ENCODE data around the gene SLC16A3. TPM values are rescaled to one million over a fixed set of nuclear protein-coding genes. Genes with fewer than 3 reads are reported as not detected.

The SLC16A3 gene
- total RNA-seq, 1 experiment from 2014 or later, result 28.7 TPM

- ATAC-seq, result no peak
- Mint-ChIP-seq H3K4me3 (no peak overlapping the region), H3K27me3 (ENCODE audit: low read depth) (peaks cover 3% of the 10 kb centered on the region; the same call in 1 of the 2 replicates), H3K36me3 (no peaks in the 10 kb centered on the region), H3K27ac (no peak overlapping the region), H3K9me3 (no peaks in the 10 kb centered on the region), H3K4me1 (peaks cover 10% of the 10 kb centered on the region)
- DNase-seq (ENCODE audit: low spot score), result no peak
- TF ChIP-seq GRHL2 (CRISPR knock-in tag; IDR thresholded peaks at IDR 0.05; ENCODE audit: insufficient replicate concordance, severe bottlenecking), result no peak
- no peak for TF ChIP-seq E2F5 (CRISPR knock-in tag; IDR thresholded peaks at IDR 0.05)
- TF ChIP-seq, protein P1, sequence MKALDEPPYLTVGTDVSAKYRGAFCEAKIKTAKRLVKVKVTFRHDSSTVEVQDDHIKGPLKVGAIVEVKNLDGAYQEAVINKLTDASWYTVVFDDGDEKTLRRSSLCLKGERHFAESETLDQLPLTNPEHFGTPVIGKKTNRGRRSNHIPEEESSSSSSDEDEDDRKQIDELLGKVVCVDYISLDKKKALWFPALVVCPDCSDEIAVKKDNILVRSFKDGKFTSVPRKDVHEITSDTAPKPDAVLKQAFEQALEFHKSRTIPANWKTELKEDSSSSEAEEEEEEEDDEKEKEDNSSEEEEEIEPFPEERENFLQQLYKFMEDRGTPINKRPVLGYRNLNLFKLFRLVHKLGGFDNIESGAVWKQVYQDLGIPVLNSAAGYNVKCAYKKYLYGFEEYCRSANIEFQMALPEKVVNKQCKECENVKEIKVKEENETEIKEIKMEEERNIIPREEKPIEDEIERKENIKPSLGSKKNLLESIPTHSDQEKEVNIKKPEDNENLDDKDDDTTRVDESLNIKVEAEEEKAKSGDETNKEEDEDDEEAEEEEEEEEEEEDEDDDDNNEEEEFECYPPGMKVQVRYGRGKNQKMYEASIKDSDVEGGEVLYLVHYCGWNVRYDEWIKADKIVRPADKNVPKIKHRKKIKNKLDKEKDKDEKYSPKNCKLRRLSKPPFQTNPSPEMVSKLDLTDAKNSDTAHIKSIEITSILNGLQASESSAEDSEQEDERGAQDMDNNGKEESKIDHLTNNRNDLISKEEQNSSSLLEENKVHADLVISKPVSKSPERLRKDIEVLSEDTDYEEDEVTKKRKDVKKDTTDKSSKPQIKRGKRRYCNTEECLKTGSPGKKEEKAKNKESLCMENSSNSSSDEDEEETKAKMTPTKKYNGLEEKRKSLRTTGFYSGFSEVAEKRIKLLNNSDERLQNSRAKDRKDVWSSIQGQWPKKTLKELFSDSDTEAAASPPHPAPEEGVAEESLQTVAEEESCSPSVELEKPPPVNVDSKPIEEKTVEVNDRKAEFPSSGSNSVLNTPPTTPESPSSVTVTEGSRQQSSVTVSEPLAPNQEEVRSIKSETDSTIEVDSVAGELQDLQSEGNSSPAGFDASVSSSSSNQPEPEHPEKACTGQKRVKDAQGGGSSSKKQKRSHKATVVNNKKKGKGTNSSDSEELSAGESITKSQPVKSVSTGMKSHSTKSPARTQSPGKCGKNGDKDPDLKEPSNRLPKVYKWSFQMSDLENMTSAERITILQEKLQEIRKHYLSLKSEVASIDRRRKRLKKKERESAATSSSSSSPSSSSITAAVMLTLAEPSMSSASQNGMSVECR (CRISPR knock-in tag; IDR thresholded peaks at IDR 0.05; ENCODE audit: borderline replicate concordance), result no peak
- no peak for TF ChIP-seq ZNF532 (CRISPR knock-in tag; IDR thresholded peaks at IDR 0.05; ENCODE audit: borderline replicate concordance)
- no peak for TF ChIP-seq PRRX2 (CRISPR knock-in tag; IDR thresholded peaks at IDR 0.05)
- TF ChIP-seq, protein P2, sequence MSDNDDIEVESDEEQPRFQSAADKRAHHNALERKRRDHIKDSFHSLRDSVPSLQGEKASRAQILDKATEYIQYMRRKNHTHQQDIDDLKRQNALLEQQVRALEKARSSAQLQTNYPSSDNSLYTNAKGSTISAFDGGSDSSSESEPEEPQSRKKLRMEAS (CRISPR knock-in tag; IDR thresholded peaks at IDR 0.05), result no peak
- TF ChIP-seq TCF7 (CRISPR knock-in tag; IDR thresholded peaks at IDR 0.05; ENCODE audit: low read depth), result no peak
- TF ChIP-seq ZBTB43 (CRISPR knock-in tag; IDR thresholded peaks at IDR 0.05), result no peak
- TF ChIP-seq ZBTB21 (CRISPR knock-in tag; IDR thresholded peaks at IDR 0.05; ENCODE audit: borderline replicate concordance), result no peak
- TF ChIP-seq TEAD1 (CRISPR knock-in tag; IDR thresholded peaks at IDR 0.05), result no peak
- TF ChIP-seq ATF6 (CRISPR knock-in tag; IDR thresholded peaks at IDR 0.05), result no peak
- no peak for TF ChIP-seq ZNF232 (CRISPR knock-in tag; IDR thresholded peaks at IDR 0.05)
- TF ChIP-seq TEAD4 (CRISPR knock-in tag; IDR thresholded peaks at IDR 0.05), result no peak
- TF ChIP-seq KAT7 (CRISPR knock-in tag; IDR thresholded peaks at IDR 0.05; ENCODE audit: borderline replicate concordance), result no peak
- no peak for TF ChIP-seq NFE2L1 (CRISPR knock-in tag; IDR thresholded peaks at IDR 0.05)
- TF ChIP-seq CTCF (IDR thresholded peaks at IDR 0.05), result no peak
- no peak for TF ChIP-seq ZNF317 (CRISPR knock-in tag; IDR thresholded peaks at IDR 0.05; ENCODE audit: borderline replicate concordance, low read depth)
- no peak for TF ChIP-seq IRF1 (CRISPR knock-in tag; IDR thresholded peaks at IDR 0.05)
- TF ChIP-seq, protein P3, sequence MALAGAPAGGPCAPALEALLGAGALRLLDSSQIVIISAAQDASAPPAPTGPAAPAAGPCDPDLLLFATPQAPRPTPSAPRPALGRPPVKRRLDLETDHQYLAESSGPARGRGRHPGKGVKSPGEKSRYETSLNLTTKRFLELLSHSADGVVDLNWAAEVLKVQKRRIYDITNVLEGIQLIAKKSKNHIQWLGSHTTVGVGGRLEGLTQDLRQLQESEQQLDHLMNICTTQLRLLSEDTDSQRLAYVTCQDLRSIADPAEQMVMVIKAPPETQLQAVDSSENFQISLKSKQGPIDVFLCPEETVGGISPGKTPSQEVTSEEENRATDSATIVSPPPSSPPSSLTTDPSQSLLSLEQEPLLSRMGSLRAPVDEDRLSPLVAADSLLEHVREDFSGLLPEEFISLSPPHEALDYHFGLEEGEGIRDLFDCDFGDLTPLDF (CRISPR knock-in tag; IDR thresholded peaks at IDR 0.05), result no peak
- ChIA-PET POLR2A (no interaction called here), CTCF (interaction anchor here (1.0 kb wide), 1 partner anchor 98 kb away, joined by 4 read pairs; no protein-coding TSS in a partner anchor)
Measured at GRCh38 chr17:82203920-82204319, 24.9 kb upstream of the SLC16A3 start.

All from WTC11 (cell line).